D721Med (cell line): ENCODE results near the gene PPM1H.

Source experiments
- DNase-seq: peaks from one replicate; pipeline ENCODE4 v3.0.0; 2011; ENCODE audit warnings: low spot score; ENCODE audit not compliant: insufficient read length
- FAIRE-seq: peaks from 2 replicates; lab custom pipeline; 2011; peaks lifted over from hg19 to GRCh38; lab: Jason Lieb, UNC
- CTCF ChIP-seq: IDR thresholded peaks from 2 replicates; pipeline ENCODE4 v1.5.1; 2012; ENCODE audit warnings: mild to moderate bottlenecking, control low read depth; ENCODE audit not compliant: insufficient read depth; ENCODE audit errors: missing control alignments

PPM1H gene

GRCh38 chr12:62720025-62720424, 214.9 kb downstream of the PPM1H start:
- FAIRE-seq (no peak), DNase-seq (no peak)
- no peak for TF ChIP-seq CTCF

- no peak for TF ChIP-seq CTCF
- no peak for FAIRE-seq
- no peak for DNase-seq
Measured at GRCh38 chr12:62718762-62719426, 216.1 kb downstream of the PPM1H start.

- no peak for TF ChIP-seq CTCF
- FAIRE-seq (no peak), DNase-seq (no peak)
Measured at GRCh38 chr12:62717643-62718042, 217.3 kb downstream of the PPM1H start.

- DNase-seq = no peak
- no peak for FAIRE-seq
- no peak for TF ChIP-seq CTCF
Measured at GRCh38 chr12:62716866-62717525, 218.0 kb downstream of the PPM1H start.

GRCh38 chr12:62716037-62716436, 218.9 kb downstream of the PPM1H start:
- FAIRE-seq = no peak
- TF ChIP-seq CTCF = no peak
- DNase-seq = no peak

GRCh38 chr12:62714774-62715721, 219.9 kb downstream of the PPM1H start:
- FAIRE-seq (no peak), DNase-seq (no peak)

More at GRCh38 chr12:62714774-62715721, 219.9 kb downstream of the PPM1H start:
- TF ChIP-seq CTCF = no peak
